Body of pancreas (tissue), 4 donors: ENCODE results near the gene PDS5A.

Experiments used
- POLR2A ChIP-seq, 3 donors: fragments of 450-650 bp; IDR thresholded peaks; one replicate each; pipeline ENCODE4 v1.6.1; 2016; ENCODE audit warnings: antibody characterized with exemption in 3 of 3, mild to moderate bottlenecking in 2 of 3
- TF ChIP-seq, protein P1 (sequence below), 7 experiments: fragments of 450-650 bp in 4 of 7; fragments of 200-600 bp in 3 of 7; sonication (generic) in 3 of 7; IDR thresholded peaks; one replicate each; pipeline ENCODE4 v1.5.1; 2016 to 2019; ENCODE audit warnings: antibody characterized with exemption in 7 of 7

DNA sequence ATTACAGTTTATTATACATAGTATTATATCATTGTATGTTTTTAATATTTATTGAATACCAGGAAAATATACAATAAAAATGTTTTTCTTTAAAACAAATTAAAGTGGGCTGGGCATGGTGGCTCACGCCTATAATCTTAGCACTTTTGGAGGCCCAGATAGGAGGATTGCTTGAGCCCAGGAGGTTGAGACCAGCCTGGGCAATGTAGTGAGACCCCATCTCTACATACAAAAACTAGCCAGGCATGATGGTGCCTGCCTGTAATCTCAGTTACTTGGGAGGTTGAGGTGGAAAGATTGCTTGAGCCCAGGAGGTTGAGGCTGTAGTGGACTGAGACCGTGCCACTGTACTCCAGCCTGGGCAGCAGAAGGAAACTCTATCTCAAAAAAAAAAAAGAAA lies 38.3 kb upstream of the PDS5A start:
- TF ChIP-seq, protein P1, sequence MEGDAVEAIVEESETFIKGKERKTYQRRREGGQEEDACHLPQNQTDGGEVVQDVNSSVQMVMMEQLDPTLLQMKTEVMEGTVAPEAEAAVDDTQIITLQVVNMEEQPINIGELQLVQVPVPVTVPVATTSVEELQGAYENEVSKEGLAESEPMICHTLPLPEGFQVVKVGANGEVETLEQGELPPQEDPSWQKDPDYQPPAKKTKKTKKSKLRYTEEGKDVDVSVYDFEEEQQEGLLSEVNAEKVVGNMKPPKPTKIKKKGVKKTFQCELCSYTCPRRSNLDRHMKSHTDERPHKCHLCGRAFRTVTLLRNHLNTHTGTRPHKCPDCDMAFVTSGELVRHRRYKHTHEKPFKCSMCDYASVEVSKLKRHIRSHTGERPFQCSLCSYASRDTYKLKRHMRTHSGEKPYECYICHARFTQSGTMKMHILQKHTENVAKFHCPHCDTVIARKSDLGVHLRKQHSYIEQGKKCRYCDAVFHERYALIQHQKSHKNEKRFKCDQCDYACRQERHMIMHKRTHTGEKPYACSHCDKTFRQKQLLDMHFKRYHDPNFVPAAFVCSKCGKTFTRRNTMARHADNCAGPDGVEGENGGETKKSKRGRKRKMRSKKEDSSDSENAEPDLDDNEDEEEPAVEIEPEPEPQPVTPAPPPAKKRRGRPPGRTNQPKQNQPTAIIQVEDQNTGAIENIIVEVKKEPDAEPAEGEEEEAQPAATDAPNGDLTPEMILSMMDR (IDR thresholded peaks at IDR 0.05): no peak
- TF ChIP-seq POLR2A (IDR thresholded peaks at IDR 0.05): no peak
